ENCODE measurements around the gene ITGB6.
"Not testable (repeated sequence)": the region's sequence is repeated elsewhere in the genome, so short reads cannot be mapped to it uniquely, and the experiment has no call there.

The ITGB6 gene

DNA sequence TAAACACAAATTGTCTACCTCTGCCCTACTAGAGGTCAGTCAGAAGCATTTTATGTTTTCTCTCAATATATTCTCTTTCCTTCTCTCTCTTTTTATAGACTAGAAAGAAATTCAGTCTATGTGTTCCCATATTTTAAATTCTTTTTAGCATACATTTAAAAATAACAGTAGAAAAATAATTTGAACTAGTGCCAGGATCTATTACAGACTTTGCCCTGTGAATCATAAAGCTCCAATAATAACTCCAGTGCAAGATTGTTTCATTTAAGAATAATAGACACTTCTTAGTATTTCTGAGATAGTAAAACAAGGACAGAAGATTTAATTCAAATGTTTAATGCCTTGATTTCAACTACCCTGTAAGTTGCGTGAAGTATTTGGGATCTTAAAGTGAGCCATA is 60.1 kb downstream of the ITGB6 start:
- no peak for DNase-seq (ENCODE audit: low read depth)

- DNase-seq (ENCODE audit: low read depth) = no peak
Measured at GRCh38 chr2:160139350-160139749, 60.7 kb downstream of the ITGB6 start.

GRCh38 chr2:160138406-160138805 is 61.7 kb downstream of the ITGB6 start:
- no peak for DNase-seq (ENCODE audit: low read depth)

DNA sequence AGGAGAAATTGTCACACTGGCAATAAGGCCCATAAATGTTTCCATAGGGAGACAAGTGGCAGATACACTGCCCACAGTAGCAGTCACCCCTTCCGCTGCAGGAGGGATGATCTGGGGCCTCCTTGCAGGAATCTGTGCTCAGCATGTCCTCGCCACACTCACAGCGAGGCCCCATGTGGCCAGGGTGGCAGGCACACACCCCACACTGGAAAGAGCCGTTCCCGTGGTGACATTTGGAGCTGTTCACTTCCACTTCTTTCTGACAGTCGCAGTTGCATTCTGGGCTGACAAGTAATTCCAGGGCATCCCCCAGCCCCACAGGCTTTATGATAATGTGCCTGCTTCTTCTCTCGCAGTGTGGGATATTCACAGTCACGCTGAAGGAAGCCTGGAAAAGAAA is 62.6 kb downstream of the ITGB6 start:
- DNase-seq (ENCODE audit: low read depth) = no peak

DNA sequence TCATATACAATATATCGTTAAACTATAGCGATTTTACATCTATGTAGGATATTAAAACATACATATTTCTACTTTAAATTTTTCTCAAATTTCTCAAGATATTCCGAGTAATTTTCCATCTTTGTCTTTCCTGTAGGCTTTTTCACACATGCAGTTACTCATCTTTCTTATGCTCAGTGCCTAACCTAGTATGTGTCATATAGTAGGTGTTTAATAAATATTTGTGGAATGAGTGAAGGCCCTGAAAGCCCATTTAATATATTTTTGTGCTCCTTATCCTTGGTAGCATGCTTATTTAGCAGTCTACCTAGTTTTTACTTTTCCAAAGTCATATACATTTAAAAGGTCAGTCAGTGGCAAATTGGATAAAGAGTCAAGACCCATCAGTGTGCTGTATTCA is 67.3 kb downstream of the ITGB6 start:
- DNase-seq (ENCODE audit: low read depth) = no peak

- no peak for DNase-seq (ENCODE audit: low read depth)
Measured at GRCh38 chr2:160126756-160127155, 73.3 kb downstream of the ITGB6 start.

- no peak for DNase-seq (ENCODE audit: low read depth)
Measured at GRCh38 chr2:160126315-160126714, 73.8 kb downstream of the ITGB6 start.

- DNase-seq (ENCODE audit: low read depth) = no peak
Measured at GRCh38 chr2:160125828-160126227, 74.2 kb downstream of the ITGB6 start.

DNA sequence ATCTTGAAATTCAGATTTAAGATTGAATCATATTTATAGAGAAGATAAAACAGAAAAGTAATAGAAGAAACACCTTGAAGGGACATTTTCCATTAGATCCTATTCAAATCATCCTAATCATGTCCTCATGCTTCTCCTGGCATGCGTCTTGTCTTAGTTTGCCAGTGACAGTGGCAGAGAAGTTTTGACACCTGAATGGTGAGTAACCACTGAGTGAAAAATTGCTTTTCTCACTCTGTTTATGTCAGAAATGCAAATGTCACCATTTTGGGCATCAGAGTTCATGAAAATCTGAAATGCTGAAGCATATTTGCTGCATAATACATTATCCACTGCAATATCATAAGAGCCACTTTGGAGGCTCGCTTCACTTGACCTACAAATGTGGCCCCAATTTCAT is 74.7 kb downstream of the ITGB6 start:
- DNase-seq (ENCODE audit: low read depth) = no peak

DNA sequence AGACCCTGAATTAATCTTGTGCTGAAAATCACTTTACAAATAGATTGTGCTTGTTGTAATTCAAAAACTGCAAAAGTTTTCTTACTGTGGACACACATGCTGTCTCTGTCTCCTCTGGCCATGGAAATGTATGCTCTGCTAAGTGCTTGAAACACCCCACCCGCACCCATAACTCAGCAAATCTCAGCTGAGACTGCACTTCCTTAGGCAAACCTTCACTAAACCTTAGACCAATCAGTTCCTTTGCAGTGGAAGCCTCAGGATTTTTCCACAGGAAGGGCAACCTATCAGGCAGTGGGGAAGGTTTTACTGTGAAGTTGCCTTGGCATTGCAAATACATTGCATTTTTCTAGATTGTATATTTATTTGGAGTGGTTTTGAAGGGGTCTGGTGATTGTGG is 75.5 kb downstream of the ITGB6 start:
- no peak for DNase-seq (ENCODE audit: low read depth)

DNA sequence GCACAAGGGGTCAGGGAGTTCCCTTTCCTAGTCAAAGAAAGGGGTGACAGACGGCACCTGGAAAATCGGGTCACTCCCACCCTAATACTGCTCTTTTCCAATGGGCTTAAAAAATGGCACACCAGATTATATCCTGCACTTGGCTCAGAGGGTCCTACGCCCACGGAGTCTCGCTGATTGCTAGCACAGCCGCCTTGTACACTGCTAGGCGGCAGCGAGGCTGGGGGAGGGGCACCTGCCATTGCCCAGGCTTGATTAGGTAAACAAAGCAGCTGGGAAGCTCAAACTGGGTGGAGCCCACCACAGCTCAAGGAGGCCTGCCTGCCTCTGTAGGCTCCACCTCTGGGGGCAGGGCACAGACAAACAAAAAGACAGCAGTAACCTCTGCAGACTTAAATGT is 85.4 kb downstream of the ITGB6 start:
- not testable (repeated sequence) for DNase-seq (ENCODE audit: low read depth)

GRCh38 chr2:160114020-160114419 is 86.1 kb downstream of the ITGB6 start:
- peak; percentile 14 for DNase-seq (ENCODE audit: low read depth)

DNA sequence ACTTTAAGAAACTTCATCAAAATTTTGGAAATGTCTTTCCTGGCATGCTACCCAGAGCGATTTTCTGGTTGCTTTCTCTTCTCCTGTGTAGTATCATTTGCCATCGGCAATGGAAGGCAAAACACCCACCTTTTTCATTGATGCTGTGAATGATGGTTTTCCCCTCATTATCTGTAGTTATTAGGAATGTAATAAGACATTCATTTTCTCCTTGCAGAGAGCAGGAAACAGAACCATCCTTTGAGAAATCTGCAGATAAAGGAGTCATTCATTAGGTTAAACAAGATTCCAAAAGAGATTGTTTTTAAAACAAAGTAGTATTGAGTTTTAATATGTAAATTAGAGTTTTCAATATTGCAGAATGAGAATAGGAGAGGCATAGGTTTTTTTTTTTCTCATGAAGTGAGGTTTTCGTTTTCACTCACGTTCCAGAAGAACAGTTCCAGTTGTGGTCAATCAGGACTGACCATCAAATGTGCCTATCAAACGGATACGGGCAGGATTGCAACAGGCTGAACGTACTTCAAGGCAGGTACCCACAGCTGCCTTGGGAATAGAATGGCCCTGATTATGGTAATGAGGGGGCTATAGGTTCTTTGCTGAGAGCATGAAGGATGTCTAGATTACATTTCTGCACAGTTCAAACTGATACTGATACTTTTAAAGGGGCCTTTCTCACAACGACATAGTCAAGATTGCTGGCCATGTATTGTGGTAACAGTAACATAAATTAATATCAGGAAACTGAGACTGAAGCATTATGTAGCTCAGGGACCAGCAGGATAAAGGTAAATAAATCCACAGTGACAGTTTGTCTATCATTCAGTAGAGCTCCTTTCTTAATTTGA is 87.9 kb downstream of the ITGB6 start:
- no peak for DNase-seq (ENCODE audit: low read depth)

GRCh38 chr2:160110674-160111239 is 89.3 kb downstream of the ITGB6 start:
- DNase-seq (ENCODE audit: low read depth) = no peak

DNA sequence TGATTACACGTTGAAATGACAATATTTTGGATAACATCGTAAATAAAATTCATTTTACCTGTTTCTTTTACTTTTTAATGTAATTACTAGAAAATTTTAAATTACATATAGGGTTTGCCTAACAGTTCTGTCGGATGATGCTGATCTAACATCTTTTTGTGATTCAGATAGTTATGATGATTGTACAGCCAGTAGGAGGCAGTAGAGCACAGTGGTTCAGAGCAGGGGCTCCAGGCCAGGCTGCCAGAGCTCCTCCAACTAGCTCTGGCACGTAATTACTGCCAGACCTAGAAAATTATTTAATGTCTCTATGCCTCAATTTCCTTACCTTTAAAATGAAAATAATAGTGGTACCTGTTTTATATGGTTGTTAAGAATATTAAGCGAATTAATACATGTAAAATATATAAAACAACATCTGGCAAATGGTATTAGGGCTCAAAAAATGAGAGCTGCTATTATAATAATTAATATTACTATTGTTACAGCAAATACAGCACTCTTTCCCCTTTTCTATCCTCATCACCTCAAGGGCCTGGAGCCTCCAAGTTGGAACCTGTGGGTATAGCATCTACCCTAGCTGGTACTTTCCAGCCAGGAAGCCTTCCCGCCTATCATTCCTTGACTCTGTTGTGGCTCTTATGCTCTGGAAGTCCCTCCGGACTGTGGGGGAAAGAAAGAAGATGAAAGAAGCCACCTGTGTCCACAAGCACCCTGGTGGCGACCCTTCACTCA is 90.0 kb downstream of the ITGB6 start:
- DNase-seq (ENCODE audit: low read depth) = peak; percentile 75

- DNase-seq (ENCODE audit: low read depth) = peak; percentile 24
Measured at GRCh38 chr2:160109243-160109642, 90.8 kb downstream of the ITGB6 start.

DNA sequence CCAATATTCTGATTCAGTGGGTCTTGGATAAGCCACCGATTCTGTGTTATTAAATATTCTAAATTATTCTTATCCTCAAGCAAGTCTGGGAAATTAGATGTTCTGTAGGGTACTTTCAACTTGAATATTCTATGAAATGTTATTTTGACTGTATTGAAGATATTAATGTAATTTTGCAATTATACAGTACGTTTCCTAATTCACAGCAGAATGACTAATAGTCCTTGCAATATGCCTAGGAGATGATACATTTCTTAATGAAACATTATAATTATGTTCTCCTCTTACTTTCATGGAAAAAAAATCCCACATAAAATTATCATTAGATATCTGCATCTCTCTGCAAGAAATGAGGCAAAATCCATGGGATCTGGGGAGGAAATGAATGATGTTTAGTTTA is 91.4 kb downstream of the ITGB6 start:
- no peak for DNase-seq (ENCODE audit: low read depth)

GRCh38 chr2:160105366-160105765 is 94.7 kb downstream of the ITGB6 start:
- no peak for DNase-seq (ENCODE audit: low read depth)

GRCh38 chr2:160104115-160104514 is 96.0 kb downstream of the ITGB6 start:
- DNase-seq (ENCODE audit: low read depth) = no peak

DNA sequence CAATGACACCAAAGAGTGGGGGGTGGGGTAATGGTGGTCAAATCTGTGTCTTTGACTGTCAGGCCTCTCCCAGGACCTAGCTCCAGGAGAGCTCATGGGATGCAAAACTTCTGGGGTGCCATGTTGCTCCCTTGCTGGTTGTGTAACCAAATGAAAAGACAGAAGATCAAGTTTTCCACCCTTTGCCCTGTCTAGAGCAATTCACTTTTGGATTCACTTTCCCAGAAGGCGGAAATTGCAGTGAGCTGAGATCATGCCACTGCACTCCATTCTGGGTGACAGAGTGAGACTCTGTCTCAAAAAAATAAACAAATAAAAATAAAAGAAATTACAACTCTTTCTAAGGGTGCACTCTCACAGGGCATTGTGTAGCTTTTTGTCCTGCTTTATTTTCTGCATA is 102.7 kb downstream of the ITGB6 start:
- DNase-seq (ENCODE audit: low read depth) = no peak

GRCh38 chr2:160096409-160096808 is 103.7 kb downstream of the ITGB6 start:
- DNase-seq (ENCODE audit: low read depth) = no peak

GRCh38 chr2:160092445-160092844 is 107.6 kb downstream of the ITGB6 start:
- DNase-seq (ENCODE audit: low read depth) = no peak

DNA sequence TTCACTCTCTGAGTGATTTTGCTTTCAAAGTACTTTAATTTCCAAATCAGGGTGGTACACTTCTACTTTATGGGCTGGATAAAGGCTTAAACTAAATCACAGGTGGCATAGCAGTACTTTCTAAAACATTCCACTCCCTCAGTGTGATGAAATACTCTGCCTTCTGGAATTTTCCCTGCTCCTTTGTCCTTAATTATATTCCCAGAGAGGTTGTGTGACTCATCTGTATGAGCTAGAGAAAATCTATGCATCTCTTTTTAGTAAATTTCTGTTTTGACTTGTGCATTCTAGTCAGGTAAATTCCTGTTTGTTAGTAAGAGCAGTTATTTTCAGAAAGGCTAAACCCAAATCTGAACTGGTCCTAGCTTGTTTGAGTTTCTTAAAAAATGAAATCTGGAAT is 108.7 kb downstream of the ITGB6 start:
- peak; percentile 14 for DNase-seq (ENCODE audit: low read depth)
